ENCODE results near the gene TMEM201. TPM values are rescaled to one million over a fixed set of nuclear protein-coding genes. Genes with fewer than 3 reads are reported as not detected.
"Not testable (repeated sequence)": the region's sequence is repeated elsewhere in the genome, so short reads cannot be mapped to it uniquely, and the experiment has no call there.

Gene TMEM201
- total and polyA plus RNA-seq, 4 donors = 1.5 to 3.5 (median 2.9) TPM

- Histone ChIP-seq H3K27ac (ENCODE audit: low read depth in 1 of 2, low read length in 2 of 2) (no peak overlapping the region), H3K4me3 (ENCODE audit: low read depth in 1 of 3, low read length in 3 of 3) (no peak overlapping the region), H3K9me3 (ENCODE audit: control insufficient read depth in 4 of 4, low read length in 3 of 4) (no peaks in the 10 kb centered on the region), H3K27me3 (ENCODE audit: control insufficient read depth in 4 of 4, insufficient read depth in 4 of 4, low read length in 3 of 4) (no peaks in the 10 kb centered on the region), H3K36me3 (ENCODE audit: control insufficient read depth in 4 of 4, insufficient read depth in 3 of 4, low read depth in 1 of 4, low read length in 3 of 4) (peaks cover 6 to 9% (median 7%) of the 10 kb centered on the region in 4 donors), H3K4me1 (ENCODE audit: control insufficient read depth in 4 of 4, insufficient read depth in 4 of 4, low read length in 3 of 4) (peaks cover under 1 to 28% (median 17%) of the 10 kb centered on the region in 4 donors), H3K9ac (ENCODE audit: low read depth in 1 of 2, low read length in 2 of 2) (no peak overlapping the region)
- TF ChIP-seq RAD21 (IDR thresholded peaks at IDR 0.05) = no peak
- no peak for TF ChIP-seq JUND (IDR thresholded peaks at IDR 0.05)
- no peak for TF ChIP-seq YY1 (IDR thresholded peaks at IDR 0.05)
- no peak for TF ChIP-seq CTCF (IDR thresholded peaks at IDR 0.05; ENCODE audit: low read depth, low read length, missing input control)
- no peak for TF ChIP-seq FOXA2 (IDR thresholded peaks at IDR 0.05)
- TF ChIP-seq REST (IDR thresholded peaks at IDR 0.05) = no peak
- TF ChIP-seq HNF4G (IDR thresholded peaks at IDR 0.05) = no peak
- no peak for TF ChIP-seq RXRA (IDR thresholded peaks at IDR 0.05)
- TF ChIP-seq TAF1 (conservative IDR thresholded peaks at IDR 0.05) = no peak
- TF ChIP-seq EGR1 (IDR thresholded peaks at IDR 0.05; ENCODE audit: low read depth in 2 of 2) = no peak
- no peak for DNase-seq (ENCODE audit: low spot score)
- WGBS = 92% methylated on average over 11 of the region's 11 CpGs
Measured at GRCh38 chr1:9558946-9559545, 29.7 kb upstream of the TMEM201 start.

GRCh38 chr1:9559673-9560072, 29.0 kb upstream of the TMEM201 start:
- TF ChIP-seq NR2F2 (IDR thresholded peaks at IDR 0.05) = no peak
- no peak for TF ChIP-seq TAF1 (conservative IDR thresholded peaks at IDR 0.05)
- H3K4me3 ChIP-seq (ENCODE audit: low read depth in 1 of 3, low read length in 3 of 3) = no peak overlapping the region
- 88% methylated on average over 5 of the region's 5 CpGs for WGBS
- H3K27ac ChIP-seq (ENCODE audit: low read depth in 1 of 2, low read length in 2 of 2) = no peak overlapping the region
- H3K36me3 ChIP-seq (ENCODE audit: control insufficient read depth in 4 of 4, insufficient read depth in 3 of 4, low read depth in 1 of 4, low read length in 3 of 4) = peaks cover 6 to 9% (median 7%) of the 10 kb centered on the region in 4 donors
- no peaks in the 10 kb centered on the region for H3K27me3 ChIP-seq (ENCODE audit: control insufficient read depth in 4 of 4, insufficient read depth in 4 of 4, low read length in 3 of 4)
- no peak overlapping the region for H3K9ac ChIP-seq (ENCODE audit: low read depth in 1 of 2, low read length in 2 of 2)
- H3K9me3 ChIP-seq (ENCODE audit: control insufficient read depth in 4 of 4, low read length in 3 of 4) = no peaks in the 10 kb centered on the region
- peaks cover 0 to 22% (median 14%) of the 10 kb centered on the region in 4 donors for H3K4me1 ChIP-seq (ENCODE audit: control insufficient read depth in 4 of 4, insufficient read depth in 4 of 4, low read length in 3 of 4)
- no peak for DNase-seq (ENCODE audit: low spot score)

GRCh38 chr1:9560090-9560489, 28.6 kb upstream of the TMEM201 start:
- WGBS = 94% methylated on average over 17 of the region's 17 CpGs
- H3K27ac ChIP-seq (ENCODE audit: low read depth in 1 of 2, low read length in 2 of 2); H3K9me3 ChIP-seq (ENCODE audit: control insufficient read depth in 4 of 4, low read length in 3 of 4); H3K4me3 ChIP-seq (ENCODE audit: low read depth in 1 of 3, low read length in 3 of 3); DNase-seq (ENCODE audit: low spot score); H3K36me3 ChIP-seq (ENCODE audit: control insufficient read depth in 4 of 4, insufficient read depth in 3 of 4, low read depth in 1 of 4, low read length in 3 of 4); H3K9ac ChIP-seq (ENCODE audit: low read depth in 1 of 2, low read length in 2 of 2); H3K27me3 ChIP-seq (ENCODE audit: control insufficient read depth in 4 of 4, insufficient read depth in 4 of 4, low read length in 3 of 4): not testable (repeated sequence)
- peaks cover 0 to 20% (median 14%) of the 10 kb centered on the region in 4 donors for H3K4me1 ChIP-seq (ENCODE audit: control insufficient read depth in 4 of 4, insufficient read depth in 4 of 4, low read length in 3 of 4)
